HepG2 (cell line): ENCODE measurements around the gene GPC6. TPM values are rescaled to one million over a fixed set of nuclear protein-coding genes. Genes with fewer than 3 reads are reported as not detected.
A peak's percentile ranks its signal among the peaks of the same experiment; 100 is the strongest.

Experiments used
- GATAD2A ChIP-seq: IDR thresholded peaks from 2 replicates; pipeline ENCODE4 v1.6.1; 2016
- GRHL1 ChIP-seq: sonication (generic); formaldehyde crosslinking; conservative IDR thresholded peaks from 2 replicates; pipeline ENCODE4 v1.8.0; 2022; ENCODE audit warnings: missing genetic modification reagents
- GTF3A ChIP-seq: sonication (generic); formaldehyde crosslinking; conservative IDR thresholded peaks from 2 replicates; pipeline ENCODE4 v1.4.0; 2020; ENCODE audit warnings: mild to moderate bottlenecking, missing genetic modification reagents
- GZF1 ChIP-seq: sonication (generic); formaldehyde crosslinking; IDR thresholded peaks from 2 replicates; pipeline ENCODE4 v1.5.1; 2020; ENCODE audit warnings: mild to moderate bottlenecking, missing genetic modification reagents
- HHEX ChIP-seq: IDR thresholded peaks from 2 replicates; pipeline ENCODE4 v1.6.1; 2016; ENCODE audit warnings: control low read depth
- MED13 ChIP-seq: sonication (generic); formaldehyde crosslinking; IDR thresholded peaks from 2 replicates; pipeline ENCODE4 v1.5.0; 2020; ENCODE audit warnings: missing genetic modification reagents
- MTERF4 ChIP-seq: sonication (generic); formaldehyde crosslinking; IDR thresholded peaks from 2 replicates; pipeline ENCODE4 v1.8.0; 2023; ENCODE audit warnings: mild to moderate bottlenecking, missing genetic modification reagents
- PCBP2 ChIP-seq: fragments of 200-400 bp; formaldehyde crosslinking; optimal IDR thresholded peaks from 2 replicates; pipeline ENCODE3; 2018; ENCODE audit warnings: low read length, low read depth; ENCODE audit not compliant: poor library complexity, severe bottlenecking
- PRDM4 ChIP-seq: sonication (generic); formaldehyde crosslinking; IDR thresholded peaks from 2 replicates; pipeline ENCODE4 v1.9.0; 2021; ENCODE audit warnings: missing genetic modification reagents, borderline replicate concordance
- RFX1 ChIP-seq: fragments of 450-650 bp; IDR thresholded peaks from 2 replicates; pipeline ENCODE4 v1.6.1; 2017
- RNF219 ChIP-seq: sonication (generic); formaldehyde crosslinking; IDR thresholded peaks from 2 replicates; pipeline ENCODE4 v1.5.0; 2020; ENCODE audit warnings: mild to moderate bottlenecking, missing genetic modification reagents
- SOX5 ChIP-seq: IDR thresholded peaks from 2 replicates; pipeline ENCODE4 v1.6.1; 2016; ENCODE audit warnings: borderline replicate concordance
- TEAD3 ChIP-seq: optimal IDR thresholded peaks from 2 replicates; pipeline ENCODE3; 2016; ENCODE audit warnings: borderline replicate concordance
- UBTF ChIP-seq: sonication (generic); formaldehyde crosslinking; IDR thresholded peaks from 2 replicates; pipeline ENCODE4 v1.4.0; 2020; ENCODE audit warnings: mild to moderate bottlenecking, missing genetic modification reagents
- ZBTB20 ChIP-seq: sonication (generic); formaldehyde crosslinking; IDR thresholded peaks from 2 replicates; pipeline ENCODE4 v1.8.1; 2023; ENCODE audit warnings: missing genetic modification reagents, low read depth, mild to moderate bottlenecking, borderline replicate concordance
- ZMAT5 ChIP-seq: sonication (generic); formaldehyde crosslinking; IDR thresholded peaks from 2 replicates; pipeline ENCODE4 v1.5.0; 2020; ENCODE audit warnings: mild to moderate bottlenecking, low read depth, missing genetic modification reagents, borderline replicate concordance
- ZNF24 ChIP-seq: fragments of 450-650 bp; IDR thresholded peaks from 2 replicates; pipeline ENCODE4 v1.6.1; 2017; ENCODE audit warnings: antibody characterized with exemption, mild to moderate bottlenecking
- ZNF274 ChIP-seq: sonication (generic); formaldehyde crosslinking; IDR thresholded peaks from 2 replicates; pipeline ENCODE4 v1.5.1; 2020; ENCODE audit warnings: mild to moderate bottlenecking, missing genetic modification reagents
- ZNF317 ChIP-seq: sonication (generic); formaldehyde crosslinking; IDR thresholded peaks from 2 replicates; pipeline ENCODE4 v1.5.0; 2020; ENCODE audit warnings: mild to moderate bottlenecking, missing genetic modification reagents
- ZNF329 ChIP-seq: sonication (generic); formaldehyde crosslinking; IDR thresholded peaks from 2 replicates; pipeline ENCODE4 v1.9.0; 2021; ENCODE audit warnings: low read depth, mild to moderate bottlenecking, missing genetic modification reagents
- ZNF432 ChIP-seq: sonication (generic); formaldehyde crosslinking; IDR thresholded peaks from 2 replicates; pipeline ENCODE4 v1.5.0; 2020; ENCODE audit warnings: missing genetic modification reagents, mild to moderate bottlenecking, borderline replicate concordance
- ZNF674 ChIP-seq: sonication (generic); formaldehyde crosslinking; IDR thresholded peaks from 2 replicates; pipeline ENCODE4 v1.5.0; 2020; ENCODE audit warnings: low read depth, mild to moderate bottlenecking, missing genetic modification reagents
- polyA plus RNA-seq, 8 experiments: library from polyadenylated mRNA; depleted of rRNA in 3 of 8; stranded (reverse) in 7 of 8; unstranded in 1 of 8; fragments of >200 nt; fragmentation: Illumina TruSeq in 4 of 8; extraction: Trizol in 4 of 8; gene quantifications; 2 replicates each; pipeline versions ENCODE4 v1.2.1 to v1.2.3, GENCODE V29; 2011 to 2016; ENCODE audit warnings: low read depth in 4 of 8, missing spikeins in 1 of 8, mixed read lengths in 1 of 8; ENCODE audit not compliant: insufficient read depth in 1 of 8
- total RNA-seq, 5 experiments: library from RNA; depleted of rRNA; stranded (reverse); fragments of >200 nt; fragmentation: Illumina TruSeq; extraction: Trizol; gene quantifications; 2 replicates each; pipeline ENCODE4 v1.2.3, GENCODE V29; 2016; ENCODE audit warnings: low read depth in 1 of 5

Gene GPC6
- total and polyA plus RNA-seq, 2 of the 13 experiments (the other 11 are each of a cell fraction or from before 2014, with no cell fraction given) = 24.5 to 33.9 TPM

GRCh38 chr13:93788456-93788855 is 561.8 kb downstream of the GPC6 start (continued):
- TF ChIP-seq ZNF432 (no peak), ZNF674 (no peak), GRHL1 (CRISPR knock-in tag) (no peak), GZF1 (CRISPR knock-in tag) (no peak), HHEX (CRISPR knock-in tag) (0 out of 2 replicates have a peak, but pooled peaks have one; percentile 23), ZNF24 (no peak), GATAD2A (CRISPR knock-in tag) (peak; percentile 38; the same call in 1 of the 2 replicates), PCBP2 (no peak), GTF3A (CRISPR knock-in tag) (no peak), ZMAT5 (CRISPR knock-in tag) (no peak), PRDM4 (CRISPR knock-in tag) (no peak), MTERF4 (no peak), ZBTB20 (CRISPR knock-in tag) (no peak), ZNF329 (no peak), ZNF274 (no peak), MED13 (CRISPR knock-in tag) (no peak), UBTF (CRISPR knock-in tag) (no peak), RFX1 (no peak), SOX5 (peak; percentile 52; the same call in 1 of the 2 replicates), TEAD3 (peak; percentile 18), RNF219 (CRISPR knock-in tag) (no peak), ZNF317 (CRISPR knock-in tag) (peak; percentile 91)
